Liver (tissue), 9 donors: ENCODE results near the gene FAM3A. TPM values are rescaled to one million over a fixed set of nuclear protein-coding genes. Genes with fewer than 3 reads are reported as not detected.

Experiments
- DNase-seq: peaks from one replicate; pipeline ENCODE4 v3.0.0-alpha.2; 2017; ENCODE audit warnings: low spot score
- H3K27ac ChIP-seq, 2 donors: one replicate each; pipeline ENCODE4 v1.7.0; 2013; ENCODE audit warnings: inconsistent platforms in 2 of 2, low read length in 2 of 2, control low read depth in 1 of 2, low read depth in 1 of 2, mild to moderate bottlenecking in 1 of 2
- H3K27me3 ChIP-seq, 4 donors: one replicate each; pipeline versions ENCODE4 v1.6.1 to v1.7.0; 2013; ENCODE audit warnings: low read length in 3 of 4, inconsistent platforms in 1 of 4, mild to moderate bottlenecking in 1 of 4, moderate library complexity in 1 of 4; ENCODE audit not compliant: control insufficient read depth in 4 of 4, insufficient read depth in 4 of 4
- H3K36me3 ChIP-seq, 4 donors: one replicate each; pipeline versions ENCODE4 v1.6.1 to v1.7.0; 2013; ENCODE audit warnings: low read length in 3 of 4, mild to moderate bottlenecking in 3 of 4, low read depth in 1 of 4, moderate library complexity in 1 of 4; ENCODE audit not compliant: control insufficient read depth in 4 of 4, insufficient read depth in 3 of 4
- H3K4me1 ChIP-seq, 4 donors: one replicate each; pipeline versions ENCODE4 v1.6.1 to v1.7.0; 2013; ENCODE audit warnings: low read length in 3 of 4, mild to moderate bottlenecking in 3 of 4, moderate library complexity in 1 of 4; ENCODE audit not compliant: control insufficient read depth in 4 of 4, insufficient read depth in 4 of 4
- H3K4me3 ChIP-seq, 3 donors: one replicate each; pipeline versions ENCODE4 v1.6.1 to v1.7.0; 2013; ENCODE audit warnings: low read length in 3 of 3, control low read depth in 1 of 3, low read depth in 1 of 3, mild to moderate bottlenecking in 1 of 3
- H3K9ac ChIP-seq, 2 donors: one replicate each; pipeline ENCODE4 v1.7.0; 2013; ENCODE audit warnings: low read length in 2 of 2, mild to moderate bottlenecking in 2 of 2, moderate library complexity in 2 of 2, control low read depth in 1 of 2, low read depth in 1 of 2
- H3K9me3 ChIP-seq, 4 donors: one replicate each; pipeline versions ENCODE4 v1.6.1 to v1.7.0; 2013; ENCODE audit warnings: low read length in 3 of 4; ENCODE audit not compliant: control insufficient read depth in 4 of 4
- CTCF ChIP-seq: fragments of 150-350 bp; IDR thresholded peaks from 2 replicates; pipeline ENCODE4 v1.5.1; 2017; ENCODE audit warnings: improper control_type of control experiment, low read depth, low read length; ENCODE audit not compliant: missing input control
- EGR1 ChIP-seq, 2 donors: IDR thresholded peaks; 2 replicates each; pipeline ENCODE4 v1.6.1; 2016 to 2018; ENCODE audit warnings: antibody characterized with exemption in 2 of 2, low read depth in 2 of 2
- FOXA1 ChIP-seq: IDR thresholded peaks from 2 replicates; pipeline ENCODE4 v1.6.1; 2016; ENCODE audit warnings: antibody characterized with exemption
- FOXA2 ChIP-seq: IDR thresholded peaks from 2 replicates; pipeline ENCODE4 v1.6.1; 2016; ENCODE audit warnings: antibody characterized with exemption
- GABPA ChIP-seq, 2 donors: IDR thresholded peaks in 1 of 2; conservative IDR thresholded peaks in 1 of 2; 2 replicates each; pipeline ENCODE4 v1.6.1; 2016; ENCODE audit warnings: antibody characterized with exemption in 2 of 2, mild to moderate bottlenecking in 1 of 2, moderate library complexity in 1 of 2
- HNF4A ChIP-seq, 2 donors: conservative IDR thresholded peaks; 2 replicates each; pipeline ENCODE4 v1.6.1; 2016; ENCODE audit warnings: antibody characterized with exemption in 2 of 2, mild to moderate bottlenecking in 2 of 2
- HNF4G ChIP-seq: IDR thresholded peaks from 2 replicates; pipeline ENCODE4 v1.6.1; 2016; ENCODE audit warnings: antibody characterized with exemption
- JUND ChIP-seq, 2 donors: IDR thresholded peaks; 2 replicates each; pipeline ENCODE4 v1.6.1; 2016; ENCODE audit warnings: antibody characterized with exemption in 2 of 2
- NR2F2 ChIP-seq: IDR thresholded peaks from 2 replicates; pipeline ENCODE4 v1.6.1; 2016; ENCODE audit warnings: antibody characterized with exemption
- RAD21 ChIP-seq, 2 donors: IDR thresholded peaks; 2 replicates each; pipeline ENCODE4 v1.6.1; 2016; ENCODE audit warnings: antibody characterized with exemption in 2 of 2, mild to moderate bottlenecking in 2 of 2
- REST ChIP-seq: IDR thresholded peaks from 2 replicates; pipeline ENCODE4 v1.6.1; 2016; ENCODE audit warnings: antibody characterized with exemption, mild to moderate bottlenecking
- RXRA ChIP-seq, 2 donors: IDR thresholded peaks; 2 replicates each; pipeline ENCODE4 v1.6.1; 2017 to 2018; ENCODE audit warnings: antibody characterized with exemption in 2 of 2, mild to moderate bottlenecking in 1 of 2
- SP1 ChIP-seq: IDR thresholded peaks from 2 replicates; pipeline ENCODE4 v1.6.1; 2018; ENCODE audit warnings: antibody characterized with exemption, mild to moderate bottlenecking
- TAF1 ChIP-seq: conservative IDR thresholded peaks from 2 replicates; pipeline ENCODE4 v1.6.1; 2016; ENCODE audit warnings: antibody characterized with exemption, mild to moderate bottlenecking
- YY1 ChIP-seq: IDR thresholded peaks from 2 replicates; pipeline ENCODE4 v1.6.1; 2016; ENCODE audit warnings: antibody characterized with exemption, mild to moderate bottlenecking
- ZBTB33 ChIP-seq: IDR thresholded peaks from 2 replicates; pipeline ENCODE4 v1.6.1; 2016; ENCODE audit warnings: antibody characterized with exemption
- WGBS: extraction: QIAGEN DNeasy Blood & Tissue Kit; methylation state at CpG from one replicate; pipeline ENCODE4 v1.1.7; 2013; 5-methylcytosine and 5-hydroxymethylcytosine counted together
- polyA plus RNA-seq, 2 donors: library from polyadenylated mRNA; stranded (reverse) in 1 of 2; unstranded in 1 of 2; fragments of 200-250 nt in 1 of 2; fragments of >200 nt in 1 of 2; fragmentation: Nextera tagmentation in 1 of 2; extraction: Ambion mirVana in 1 of 2; gene quantifications; one replicate each; pipeline versions ENCODE4 v1.2.1 to v1.2.3, GENCODE V29; 2013 to 2015
- total RNA-seq, 2 donors: library from RNA; depleted of rRNA; stranded (reverse); fragments of >200 nt; gene quantifications; one replicate each; pipeline ENCODE4 v1.2.3, GENCODE V29; 2014
- TF ChIP-seq, protein P1 (sequence below): IDR thresholded peaks from 2 replicates; pipeline ENCODE4 v1.6.1; 2016; ENCODE audit warnings: antibody characterized with exemption
- donor health status: healthy.
- donor health status: healthy.
- donor health status: healthy.
- donor health status: healthy.
- donor health status: healthy.

The FAM3A gene
- total and polyA plus RNA-seq, 4 donors, result 11.6 to 36.3 (median 34.2) TPM

DNA sequence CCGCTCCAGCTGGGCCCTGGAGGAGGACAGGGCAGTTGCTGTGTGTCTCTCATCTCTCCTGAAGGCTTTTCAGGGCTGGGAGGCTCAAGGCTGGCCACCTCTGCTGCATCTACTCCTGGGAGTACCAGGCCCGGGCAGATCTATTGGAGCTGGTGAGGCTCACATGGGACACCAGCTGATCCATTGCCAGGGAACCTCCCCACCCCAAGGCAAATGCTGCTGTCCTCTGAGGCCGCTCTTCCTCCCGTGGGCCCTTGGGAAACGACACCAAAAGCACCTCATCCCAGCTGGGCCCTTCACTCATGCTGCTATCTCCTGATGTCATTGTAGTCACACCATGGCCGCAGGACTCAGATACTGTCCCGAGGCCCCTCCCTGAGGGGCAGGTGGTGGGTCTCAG is 33.2 kb downstream of the FAM3A start:
- Histone ChIP-seq H3K27me3 (no peaks in the 10 kb centered on the region), H3K27ac (no peak overlapping the region), H3K9me3 (no peaks in the 10 kb centered on the region), H3K4me1 (peaks cover 7 to 32% (median 18%) of the 10 kb centered on the region in 4 donors), H3K4me3 (no peak overlapping the region), H3K9ac (no peak overlapping the region), H3K36me3 (peaks cover 0 to 6% (median under 1%) of the 10 kb centered on the region in 4 donors)
- DNase-seq, result no peak
- TF ChIP-seq REST (no peak), CTCF (no peak), EGR1 (IDR thresholded peaks at IDR 0.05; ENCODE audit: low read depth in 2 of 2) (no peak), SP1 (no peak), HNF4G (no peak), NR2F2 (no peak), RAD21 (IDR thresholded peaks at IDR 0.05) (no peak), HNF4A (conservative IDR thresholded peaks at IDR 0.05) (no peak), GABPA (IDR thresholded peaks at IDR 0.05 in 1 of 2, conservative IDR thresholded peaks at IDR 0.05 in 1 of 2) (no peak), FOXA2 (no peak), RXRA (IDR thresholded peaks at IDR 0.05) (no peak)
- TF ChIP-seq, protein P1, sequence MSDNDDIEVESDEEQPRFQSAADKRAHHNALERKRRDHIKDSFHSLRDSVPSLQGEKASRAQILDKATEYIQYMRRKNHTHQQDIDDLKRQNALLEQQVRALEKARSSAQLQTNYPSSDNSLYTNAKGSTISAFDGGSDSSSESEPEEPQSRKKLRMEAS, result no peak
- WGBS, result 92% methylated on average over 7 of the region's 7 CpGs

- DNase-seq, result no peak
- Histone ChIP-seq H3K4me3 (no peak overlapping the region), H3K9me3 (no peaks in the 10 kb centered on the region), H3K4me1 (peaks cover 7 to 28% (median 18%) of the 10 kb centered on the region in 4 donors), H3K27me3 (no peaks in the 10 kb centered on the region), H3K27ac (no peak overlapping the region), H3K9ac (no peak overlapping the region), H3K36me3 (peaks cover 0 to 6% (median under 1%) of the 10 kb centered on the region in 4 donors)
- 89% methylated on average over 14 of the region's 14 CpGs for WGBS
- TF ChIP-seq JUND (IDR thresholded peaks at IDR 0.05) (no peak), YY1 (no peak), FOXA2 (no peak), CTCF (no peak), SP1 (no peak), FOXA1 (no peak), HNF4G (no peak), GABPA (IDR thresholded peaks at IDR 0.05 in 1 of 2, conservative IDR thresholded peaks at IDR 0.05 in 1 of 2) (no peak), TAF1 (no peak), RXRA (IDR thresholded peaks at IDR 0.05) (no peak), EGR1 (IDR thresholded peaks at IDR 0.05; ENCODE audit: low read depth in 2 of 2) (no peak), ZBTB33 (no peak)
- TF ChIP-seq, protein P1, result no peak
Observed at GRCh38 chrX:154481911-154482601, 34.0 kb downstream of the FAM3A start.
